Colonic mucosa (tissue), 4 donors: ENCODE measurements around the gene FOSL1. TPM values are rescaled to one million over a fixed set of nuclear protein-coding genes. Genes with fewer than 3 reads are reported as not detected.

Experiments
- DNase-seq: peaks from one replicate; pipeline ENCODE4 v3.0.0-alpha.2; 2020
- H3K27ac ChIP-seq: fragments of 200-600 bp; one replicate; pipeline ENCODE4 v1.8.0; 2021
- H3K27me3 ChIP-seq: fragments of 200-600 bp; one replicate; pipeline ENCODE4 v1.8.0; 2021
- H3K36me3 ChIP-seq: fragments of 200-600 bp; one replicate; pipeline ENCODE4 v1.8.0; 2021
- H3K4me1 ChIP-seq: fragments of 200-600 bp; one replicate; pipeline ENCODE4 v1.8.0; 2021; ENCODE audit warnings: mild to moderate bottlenecking
- H3K4me3 ChIP-seq: fragments of 200-600 bp; one replicate; pipeline ENCODE4 v1.8.0; 2021
- H3K9ac ChIP-seq, 2 donors: one replicate each; pipeline ENCODE4 v1.7.0; 2013; ENCODE audit warnings: control low read depth in 2 of 2, low read depth in 2 of 2, low read length in 2 of 2
- H3K9me3 ChIP-seq: fragments of 200-600 bp; one replicate; pipeline ENCODE4 v1.8.0; 2021
- intact Hi-C: fragments of 100-400 bp; cut with DNase I; formaldehyde crosslinking; loops from one replicate; pipeline ENCODE4 v1.14.1; 2022
- total RNA-seq, 2 donors: library from RNA; stranded (reverse); fragmentation: NEBNext Ultra II Directional in 1 of 2; extraction: Animal tissue kit (Norgen Biotek cat#: 25700) in 1 of 2; gene quantifications; one replicate each; pipeline ENCODE4 v1.2.1, GENCODE V29; 2021
- TF ChIP-seq, protein P1 (sequence below): fragments of 200-600 bp; IDR thresholded peaks from one replicate; pipeline ENCODE4 v1.8.0; 2022; ENCODE audit warnings: antibody characterized with exemption, mild to moderate bottlenecking
- donor health status: healthy.
- donor health status: DM: no; HTN: no; CAD: no.
- donor health status: DM: no; HTN: no; CAD: no.

Gene FOSL1
- total RNA-seq, 2 donors from 2014 or later = 0.84 to 4.2 TPM

DNA sequence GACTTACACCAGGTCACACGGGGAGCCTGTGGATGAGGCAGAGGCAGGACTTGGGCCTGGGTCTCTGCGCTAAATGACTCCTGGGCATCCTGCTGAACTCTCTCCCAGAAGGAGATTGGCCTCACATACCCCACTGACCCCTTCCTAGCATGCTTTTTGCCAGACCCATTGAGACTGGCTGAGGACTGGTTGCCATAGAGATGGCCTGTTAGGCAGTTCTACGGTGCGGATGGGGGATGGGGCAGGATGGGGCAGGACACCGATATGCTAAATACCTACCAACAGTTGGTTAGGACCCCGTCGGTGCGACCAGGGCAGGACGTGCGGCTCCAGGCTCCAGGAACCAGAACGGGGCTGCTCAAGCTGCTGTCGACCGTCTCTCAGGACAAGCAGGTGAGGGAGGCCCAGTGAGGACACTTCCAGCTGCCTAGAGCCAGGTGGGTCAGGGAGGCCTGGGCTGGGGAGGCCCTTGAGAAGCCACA lies 45.3 kb upstream of the FOSL1 start, which contains the start of gene TSGA10IP:
Gene TSGA10IP, plus strand, starts transcription at position 51 of the 482 bp plus-strand sequence. Its CDS starts 196 bp downstream, at position 247.
- DNase-seq = no peak
- no peaks in the 10 kb centered on the region for H3K27me3 ChIP-seq
- H3K36me3 ChIP-seq = no peaks in the 10 kb centered on the region
- TF ChIP-seq, protein P1, sequence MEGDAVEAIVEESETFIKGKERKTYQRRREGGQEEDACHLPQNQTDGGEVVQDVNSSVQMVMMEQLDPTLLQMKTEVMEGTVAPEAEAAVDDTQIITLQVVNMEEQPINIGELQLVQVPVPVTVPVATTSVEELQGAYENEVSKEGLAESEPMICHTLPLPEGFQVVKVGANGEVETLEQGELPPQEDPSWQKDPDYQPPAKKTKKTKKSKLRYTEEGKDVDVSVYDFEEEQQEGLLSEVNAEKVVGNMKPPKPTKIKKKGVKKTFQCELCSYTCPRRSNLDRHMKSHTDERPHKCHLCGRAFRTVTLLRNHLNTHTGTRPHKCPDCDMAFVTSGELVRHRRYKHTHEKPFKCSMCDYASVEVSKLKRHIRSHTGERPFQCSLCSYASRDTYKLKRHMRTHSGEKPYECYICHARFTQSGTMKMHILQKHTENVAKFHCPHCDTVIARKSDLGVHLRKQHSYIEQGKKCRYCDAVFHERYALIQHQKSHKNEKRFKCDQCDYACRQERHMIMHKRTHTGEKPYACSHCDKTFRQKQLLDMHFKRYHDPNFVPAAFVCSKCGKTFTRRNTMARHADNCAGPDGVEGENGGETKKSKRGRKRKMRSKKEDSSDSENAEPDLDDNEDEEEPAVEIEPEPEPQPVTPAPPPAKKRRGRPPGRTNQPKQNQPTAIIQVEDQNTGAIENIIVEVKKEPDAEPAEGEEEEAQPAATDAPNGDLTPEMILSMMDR = no peak
- H3K9ac ChIP-seq = no peak within 1 kb of the TSS
- H3K4me1 ChIP-seq = no peaks in the 10 kb centered on the region
- no peak within 1 kb of the TSS for H3K27ac ChIP-seq
- no peak within 1 kb of the TSS for H3K4me3 ChIP-seq
- no peaks in the 10 kb centered on the region for H3K9me3 ChIP-seq
- intact Hi-C loops = no loop called here

DNA sequence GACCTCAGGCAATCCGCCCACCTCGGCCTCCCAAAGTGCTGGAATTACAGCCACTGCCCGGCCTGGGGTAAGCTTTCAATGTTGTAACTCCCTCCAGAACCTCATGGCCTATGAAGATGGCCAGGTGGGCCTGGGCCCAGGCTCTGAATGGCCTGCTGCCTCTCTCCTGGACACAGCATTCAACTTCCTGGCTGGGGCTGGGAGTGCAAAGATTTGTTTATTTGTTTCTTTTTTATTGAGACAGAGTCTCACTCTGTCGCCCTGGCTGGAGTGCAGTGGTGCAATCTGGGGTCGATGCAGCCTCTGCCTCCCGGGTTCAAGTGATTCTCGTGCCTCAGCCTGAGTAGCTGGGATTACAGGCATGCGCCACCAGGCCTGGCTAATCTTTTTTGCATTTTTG lies 44.6 kb upstream of the FOSL1 start:
- TF ChIP-seq, protein P1 = no peak
- Histone ChIP-seq H3K4me3 (no peak overlapping the region), H3K27ac (no peak overlapping the region), H3K27me3 (no peaks in the 10 kb centered on the region), H3K9ac (no peak overlapping the region), H3K9me3 (no peaks in the 10 kb centered on the region), H3K4me1 (no peaks in the 10 kb centered on the region), H3K36me3 (no peaks in the 10 kb centered on the region)
- intact Hi-C loops = no loop called here
- no peak for DNase-seq

DNA sequence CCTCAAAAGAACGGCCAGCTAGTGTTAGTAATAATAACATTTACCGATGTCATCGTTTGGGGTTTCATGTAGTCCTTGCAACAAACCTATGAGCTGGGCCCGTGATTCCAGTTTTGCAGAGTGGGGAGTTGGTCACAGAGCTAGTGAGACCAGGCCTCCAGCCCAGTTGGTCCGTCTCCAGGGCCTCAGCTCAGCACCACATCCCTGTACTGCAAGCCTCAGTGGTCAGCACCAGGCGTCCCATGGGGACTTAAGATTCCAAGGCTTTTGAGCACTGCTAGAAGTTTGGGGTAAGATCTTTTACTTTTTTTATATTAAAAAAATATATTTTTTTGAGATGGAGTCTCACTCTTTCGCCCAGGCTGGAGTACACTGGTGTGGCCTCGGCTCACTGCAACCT lies 44.0 kb upstream of the FOSL1 start:
- Histone ChIP-seq H3K4me1 (no peaks in the 10 kb centered on the region), H3K36me3 (no peaks in the 10 kb centered on the region), H3K9me3 (no peaks in the 10 kb centered on the region), H3K27me3 (no peaks in the 10 kb centered on the region), H3K9ac (no peak overlapping the region), H3K4me3 (no peak overlapping the region), H3K27ac (no peak overlapping the region)
- TF ChIP-seq, protein P1 = no peak
- intact Hi-C loops = no loop called here
- DNase-seq = no peak

DNA sequence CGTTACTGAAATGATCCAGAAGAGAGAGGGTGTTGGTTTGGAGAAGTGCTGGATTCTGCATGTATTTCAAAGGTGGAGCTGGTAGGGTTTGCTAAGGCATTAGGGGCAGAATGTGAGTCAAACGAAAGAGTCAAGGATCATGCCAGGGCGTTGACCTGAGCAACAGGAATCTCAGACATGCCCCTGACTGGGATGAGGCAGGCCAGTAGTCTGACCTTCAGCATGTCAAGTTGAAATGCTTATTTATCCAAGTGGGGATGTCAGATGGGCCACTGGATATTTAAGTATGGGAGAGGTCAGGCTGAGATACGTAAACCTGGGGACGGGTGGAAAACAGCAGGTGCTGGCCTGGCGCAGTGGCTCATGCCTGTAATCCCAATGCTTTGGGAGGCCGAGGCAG lies 42.3 kb upstream of the FOSL1 start:
- Histone ChIP-seq H3K27me3 (no peaks in the 10 kb centered on the region), H3K9ac (no peak overlapping the region), H3K9me3 (no peaks in the 10 kb centered on the region), H3K4me3 (no peak overlapping the region), H3K4me1 (no peaks in the 10 kb centered on the region), H3K36me3 (no peaks in the 10 kb centered on the region), H3K27ac (no peak overlapping the region)
- TF ChIP-seq, protein P1 = no peak
- intact Hi-C loops = no loop called here
- no peak for DNase-seq

DNA sequence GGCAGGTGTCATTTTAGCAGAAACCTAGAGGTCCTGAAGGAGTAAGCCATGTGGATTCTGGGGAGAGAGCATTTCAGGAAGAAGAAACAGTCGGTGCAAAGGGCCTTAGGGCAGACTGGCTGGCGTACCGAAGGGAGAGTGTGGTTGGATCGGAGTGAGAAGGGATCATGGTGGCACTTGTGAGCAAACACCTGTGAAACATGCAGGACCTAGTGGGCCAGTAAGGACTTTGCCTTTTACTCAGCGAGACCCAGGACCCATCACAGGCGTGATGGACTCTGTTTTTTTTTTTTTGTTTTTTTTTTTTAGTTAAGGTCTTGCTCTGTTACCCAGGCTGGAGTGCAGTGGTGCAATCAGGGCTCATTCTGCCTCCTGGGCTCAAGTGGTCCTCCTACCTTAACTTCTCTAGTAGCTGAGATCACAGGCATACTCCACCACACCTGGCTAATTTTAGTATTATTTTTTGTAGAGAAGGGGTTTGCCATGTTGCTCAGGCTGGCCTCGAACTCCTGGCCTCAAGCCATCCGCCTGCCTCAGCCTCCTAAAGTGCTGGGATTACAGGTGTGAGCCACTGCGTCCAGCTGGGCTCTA lies 41.6 kb upstream of the FOSL1 start:
- Histone ChIP-seq H3K36me3 (no peaks in the 10 kb centered on the region), H3K27me3 (no peaks in the 10 kb centered on the region), H3K27ac (no peak overlapping the region), H3K9me3 (no peaks in the 10 kb centered on the region), H3K4me1 (no peaks in the 10 kb centered on the region), H3K9ac (no peak overlapping the region), H3K4me3 (no peak overlapping the region)
- DNase-seq = no peak
- TF ChIP-seq, protein P1 = no peak
- intact Hi-C loops = no loop called here
